ENCODE measurements around the gene CLEC10A.

The CLEC10A gene

DNA sequence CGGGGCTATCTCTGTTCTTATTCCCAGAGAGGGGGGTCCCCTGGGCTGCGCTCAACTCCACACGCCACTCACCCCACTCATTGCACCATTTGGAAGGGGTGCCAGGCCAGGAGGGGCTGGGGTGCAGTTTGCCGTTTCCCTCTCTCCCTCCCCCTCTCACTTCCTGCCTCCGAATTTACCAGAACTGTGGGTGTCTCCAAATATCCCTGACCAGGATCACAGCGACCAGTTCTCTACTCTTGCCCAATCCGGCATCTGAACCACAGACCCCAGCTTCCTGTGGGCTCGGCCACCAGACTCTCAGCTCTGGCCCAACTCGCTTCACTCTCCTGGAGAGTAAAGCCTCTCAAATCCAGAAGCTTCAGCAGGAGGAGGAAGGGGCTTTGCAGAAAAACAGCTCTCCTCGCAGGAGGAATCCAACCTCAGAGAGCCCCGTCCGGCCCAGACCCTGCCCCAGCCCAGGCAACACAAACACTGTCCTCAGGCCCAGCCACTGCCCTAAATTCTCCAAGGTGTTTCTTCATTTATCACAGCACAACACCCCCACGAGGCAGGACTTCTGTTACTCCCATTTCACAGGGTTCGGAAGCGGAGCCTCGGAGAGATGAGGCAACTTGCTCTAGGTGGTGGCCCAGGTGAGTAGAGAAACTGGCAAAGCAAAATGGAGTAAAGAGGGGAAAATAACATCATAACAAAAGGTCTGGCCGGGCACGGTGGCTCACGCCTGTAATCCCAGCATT is 35.0 kb upstream of the CLEC10A start:
- H3K4me1 ChIP-seq (ENCODE audit: control insufficient read depth in 1 of 2, insufficient read depth in 2 of 2, low read length in 2 of 2), result peaks cover 0 to 4% of the 10 kb centered on the region in 2 donors
- H3K4me3 ChIP-seq (ENCODE audit: low read depth in 1 of 2, low read length in 2 of 2), result no peak overlapping the region
- H3K36me3 ChIP-seq (ENCODE audit: control insufficient read depth in 1 of 2, insufficient read depth in 2 of 2, low read length in 2 of 2), result no peaks in the 10 kb centered on the region
- H3K27me3 ChIP-seq (ENCODE audit: low read depth, low read length), result no peaks in the 10 kb centered on the region
- H3K27ac ChIP-seq (ENCODE audit: low read length), result no peak overlapping the region
- peaks cover 0 to 6% of the 10 kb centered on the region in 2 donors for H3K9me3 ChIP-seq (ENCODE audit: control insufficient read depth in 1 of 2, low read length in 2 of 2)

DNA sequence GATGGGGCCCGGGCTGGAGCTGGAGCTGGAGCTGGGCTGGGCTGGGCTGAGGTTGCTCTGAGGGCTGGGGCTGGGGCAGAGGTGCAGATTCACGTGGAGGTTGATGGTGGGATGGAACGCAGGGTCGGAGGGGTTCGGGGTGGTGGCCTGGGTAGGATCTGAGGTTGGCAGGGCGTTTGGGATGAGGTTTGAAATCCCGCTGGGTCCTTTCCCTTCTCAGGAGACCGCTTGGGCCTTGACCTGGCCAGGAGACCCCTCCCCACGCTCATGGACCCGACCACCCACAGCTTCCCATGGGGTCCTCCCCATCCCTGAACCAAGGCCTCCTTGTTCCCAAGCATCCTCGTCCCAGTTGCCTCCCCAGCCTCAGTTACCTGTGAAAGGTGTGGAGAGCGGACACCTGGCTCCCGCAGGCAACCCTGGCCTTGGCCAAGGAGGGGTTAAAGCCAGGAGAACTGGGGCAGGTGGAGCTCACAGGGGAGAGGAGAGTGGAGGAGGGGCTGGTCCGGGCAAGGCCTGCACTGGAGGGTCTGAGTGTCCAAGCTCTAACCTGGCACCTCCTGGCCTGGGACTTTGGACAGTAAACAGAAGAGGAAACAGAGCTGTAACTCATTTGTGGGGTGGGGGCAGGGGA is 34.3 kb upstream of the CLEC10A start, which contains the start of gene ASGR2:
ASGR2 (minus strand) TSS at position 582 of the 634 bp plus-strand sequence. CDS start 582 bp downstream, outside the sequence.
- H3K36me3 ChIP-seq (ENCODE audit: control insufficient read depth in 1 of 2, insufficient read depth in 2 of 2, low read length in 2 of 2), result no peaks in the 10 kb centered on the region
- peaks cover 0 to 6% of the 10 kb centered on the region in 2 donors for H3K9me3 ChIP-seq (ENCODE audit: control insufficient read depth in 1 of 2, low read length in 2 of 2)
- no peaks in the 10 kb centered on the region for H3K27me3 ChIP-seq (ENCODE audit: low read depth, low read length)
- H3K4me1 ChIP-seq (ENCODE audit: control insufficient read depth in 1 of 2, insufficient read depth in 2 of 2, low read length in 2 of 2), result peaks cover 0 to 4% of the 10 kb centered on the region in 2 donors
- H3K4me3 ChIP-seq (ENCODE audit: low read depth in 1 of 2, low read length in 2 of 2), result no peak within 1 kb of the TSS
- H3K27ac ChIP-seq (ENCODE audit: low read length), result no peak within 1 kb of the TSS

DNA sequence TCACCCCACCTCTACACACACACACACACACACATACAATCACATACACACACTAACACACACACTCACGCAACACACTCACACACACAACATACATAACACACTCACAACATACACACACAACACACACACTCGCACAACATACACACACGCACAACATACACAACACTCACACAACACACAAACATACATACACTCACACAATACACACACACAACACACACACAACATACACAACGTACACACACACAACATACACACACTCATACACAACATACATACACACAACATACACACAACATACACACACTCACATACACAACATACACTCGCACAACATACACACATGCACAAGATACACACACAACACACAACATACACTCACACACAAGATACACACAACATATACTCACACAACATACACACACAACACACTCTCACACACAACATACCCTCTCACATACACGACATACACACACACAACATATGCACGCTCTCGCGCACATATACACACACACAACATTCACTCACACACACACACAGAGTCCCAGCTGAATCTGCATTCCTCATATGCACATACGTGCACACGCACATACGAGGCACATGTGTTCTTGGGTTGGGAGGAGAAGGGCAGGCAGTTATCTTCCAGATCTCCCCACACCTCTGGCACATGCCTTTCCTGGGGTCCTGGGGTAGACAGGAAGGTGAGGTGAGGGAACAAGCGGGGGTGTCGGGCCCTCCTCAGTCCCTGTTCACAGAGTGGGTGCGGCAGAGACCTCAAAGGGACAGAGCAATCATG is 33.4 kb upstream of the CLEC10A start:
- no peak overlapping the region for H3K27ac ChIP-seq (ENCODE audit: low read length)
- H3K36me3 ChIP-seq (ENCODE audit: control insufficient read depth in 1 of 2, insufficient read depth in 2 of 2, low read length in 2 of 2), result no peaks in the 10 kb centered on the region
- H3K4me3 ChIP-seq (ENCODE audit: low read depth in 1 of 2, low read length in 2 of 2), result no peak overlapping the region
- H3K9me3 ChIP-seq (ENCODE audit: control insufficient read depth in 1 of 2, low read length in 2 of 2), result peaks cover 0 to 6% of the 10 kb centered on the region in 2 donors
- no peaks in the 10 kb centered on the region for H3K27me3 ChIP-seq (ENCODE audit: low read depth, low read length)
- H3K4me1 ChIP-seq (ENCODE audit: control insufficient read depth in 1 of 2, insufficient read depth in 2 of 2, low read length in 2 of 2), result peaks cover 0 to 4% of the 10 kb centered on the region in 2 donors

DNA sequence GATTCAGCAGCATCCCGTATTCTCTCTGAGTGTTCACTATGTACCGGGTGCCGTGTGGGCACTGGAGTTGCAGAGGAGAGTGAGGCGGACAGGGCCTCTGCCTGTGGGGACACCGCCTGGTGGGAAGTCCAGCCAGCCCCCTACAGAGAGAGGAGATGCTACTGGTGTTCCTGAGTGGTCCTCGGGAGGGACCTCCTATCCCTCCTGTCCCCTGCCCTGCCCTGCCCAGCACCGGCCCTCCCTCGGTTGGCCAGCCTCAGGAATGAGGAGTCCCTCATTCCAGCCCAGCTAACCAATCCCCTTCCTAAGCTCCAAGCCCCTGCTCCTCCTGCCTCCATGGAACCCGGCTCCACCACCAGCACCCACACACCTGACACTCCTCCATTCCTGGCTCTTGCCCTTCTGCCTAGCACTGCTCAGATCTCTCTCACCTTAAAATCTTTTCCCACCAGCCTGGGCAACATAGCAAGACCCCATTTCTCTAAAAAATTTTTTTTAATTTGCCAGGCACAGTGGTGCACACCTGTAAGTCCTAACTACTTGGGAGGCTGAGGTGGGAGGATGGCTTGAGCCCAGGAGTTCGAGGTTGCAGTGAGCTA is 32.6 kb upstream of the CLEC10A start:
- no peak overlapping the region for H3K27ac ChIP-seq (ENCODE audit: low read length)
- peaks cover 0 to 4% of the 10 kb centered on the region in 2 donors for H3K4me1 ChIP-seq (ENCODE audit: control insufficient read depth in 1 of 2, insufficient read depth in 2 of 2, low read length in 2 of 2)
- H3K36me3 ChIP-seq (ENCODE audit: control insufficient read depth in 1 of 2, insufficient read depth in 2 of 2, low read length in 2 of 2), result no peaks in the 10 kb centered on the region
- no peaks in the 10 kb centered on the region for H3K27me3 ChIP-seq (ENCODE audit: low read depth, low read length)
- no peak overlapping the region for H3K4me3 ChIP-seq (ENCODE audit: low read depth in 1 of 2, low read length in 2 of 2)
- H3K9me3 ChIP-seq (ENCODE audit: control insufficient read depth in 1 of 2, low read length in 2 of 2), result peaks cover 0 to 6% of the 10 kb centered on the region in 2 donors

DNA sequence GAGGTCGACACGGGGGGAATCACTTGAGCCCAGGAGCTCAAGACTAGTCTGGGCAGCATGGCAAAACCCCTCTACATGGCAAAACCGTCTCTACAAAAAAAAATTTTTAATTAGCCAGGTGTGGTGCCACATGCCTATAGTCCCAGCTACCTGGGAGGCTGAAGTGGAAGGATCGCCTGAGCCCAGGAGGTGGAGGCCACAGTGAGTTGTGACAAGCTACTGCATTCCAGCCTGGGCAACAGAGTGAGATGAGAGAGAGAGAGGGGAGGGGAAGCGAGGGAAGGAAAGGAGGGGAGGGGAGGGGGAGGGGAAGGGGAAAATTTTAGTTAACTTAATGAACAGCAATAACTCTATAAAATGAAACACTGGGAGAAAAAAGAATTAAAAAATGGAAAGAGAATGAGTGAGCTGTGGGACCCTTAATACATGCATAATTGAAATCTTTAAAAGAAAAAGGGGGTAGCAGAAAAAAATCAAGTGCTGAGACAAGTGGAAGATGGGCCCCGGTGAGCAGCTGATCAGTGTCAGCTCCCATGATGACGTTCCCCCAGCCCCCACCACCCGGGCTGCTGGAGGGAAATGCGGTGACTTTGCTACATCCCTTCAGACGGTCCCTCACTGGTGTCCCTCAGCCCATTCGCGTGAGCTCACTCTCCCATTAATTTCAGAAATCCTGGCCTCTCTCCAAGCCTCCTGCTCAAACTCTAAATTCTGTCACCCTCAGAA is 31.9 kb upstream of the CLEC10A start:
- Histone ChIP-seq H3K27me3 (ENCODE audit: low read depth, low read length) (no peaks in the 10 kb centered on the region), H3K4me1 (ENCODE audit: control insufficient read depth in 1 of 2, insufficient read depth in 2 of 2, low read length in 2 of 2) (peaks cover 0 to 4% of the 10 kb centered on the region in 2 donors), H3K36me3 (ENCODE audit: control insufficient read depth in 1 of 2, insufficient read depth in 2 of 2, low read length in 2 of 2) (no peaks in the 10 kb centered on the region), H3K9me3 (ENCODE audit: control insufficient read depth in 1 of 2, low read length in 2 of 2) (no peaks in the 10 kb centered on the region), H3K4me3 (ENCODE audit: low read depth in 1 of 2, low read length in 2 of 2) (no peak overlapping the region), H3K27ac (ENCODE audit: low read length) (no peak overlapping the region)

DNA sequence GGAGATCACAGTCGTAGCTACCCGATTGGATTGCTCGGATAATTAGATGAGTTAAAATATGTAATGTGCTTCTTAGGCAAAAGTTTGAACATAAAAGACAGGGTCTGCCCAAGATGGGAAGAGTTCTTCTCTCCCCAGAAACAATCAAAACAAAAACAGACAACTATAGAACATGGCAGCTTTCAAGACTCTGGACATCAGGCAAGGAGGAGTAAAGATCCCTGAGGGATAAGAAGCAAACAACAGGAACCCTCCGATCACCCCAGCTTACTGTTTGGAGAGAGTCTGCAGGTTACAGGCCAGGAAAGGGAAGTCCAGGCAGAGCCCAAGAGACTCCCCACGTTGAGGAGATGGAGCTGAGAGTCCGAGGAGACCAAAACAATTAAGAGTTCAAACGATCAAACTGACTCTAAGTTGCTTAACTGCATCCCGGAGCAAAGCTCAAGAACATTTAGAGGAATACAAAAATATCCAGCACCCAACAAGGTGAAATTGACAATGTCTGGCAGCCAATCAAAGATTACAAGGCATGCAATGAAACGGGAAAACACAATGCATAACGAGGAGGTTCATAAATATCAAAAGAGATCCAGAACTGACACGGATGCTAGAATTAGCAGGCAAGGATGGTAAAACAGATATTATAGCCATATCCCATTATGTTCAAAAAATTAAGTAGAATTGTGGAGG is 30.7 kb upstream of the CLEC10A start:
- H3K4me1 ChIP-seq (ENCODE audit: control insufficient read depth in 1 of 2, insufficient read depth in 2 of 2, low read length in 2 of 2), result peaks cover 0 to 4% of the 10 kb centered on the region in 2 donors
- H3K27ac ChIP-seq (ENCODE audit: low read length), result no peak overlapping the region
- no peaks in the 10 kb centered on the region for H3K36me3 ChIP-seq (ENCODE audit: control insufficient read depth in 1 of 2, insufficient read depth in 2 of 2, low read length in 2 of 2)
- H3K4me3 ChIP-seq (ENCODE audit: low read depth in 1 of 2, low read length in 2 of 2), result no peak overlapping the region
- H3K27me3 ChIP-seq (ENCODE audit: low read depth, low read length), result no peaks in the 10 kb centered on the region
- no peaks in the 10 kb centered on the region for H3K9me3 ChIP-seq (ENCODE audit: control insufficient read depth in 1 of 2, low read length in 2 of 2)

DNA sequence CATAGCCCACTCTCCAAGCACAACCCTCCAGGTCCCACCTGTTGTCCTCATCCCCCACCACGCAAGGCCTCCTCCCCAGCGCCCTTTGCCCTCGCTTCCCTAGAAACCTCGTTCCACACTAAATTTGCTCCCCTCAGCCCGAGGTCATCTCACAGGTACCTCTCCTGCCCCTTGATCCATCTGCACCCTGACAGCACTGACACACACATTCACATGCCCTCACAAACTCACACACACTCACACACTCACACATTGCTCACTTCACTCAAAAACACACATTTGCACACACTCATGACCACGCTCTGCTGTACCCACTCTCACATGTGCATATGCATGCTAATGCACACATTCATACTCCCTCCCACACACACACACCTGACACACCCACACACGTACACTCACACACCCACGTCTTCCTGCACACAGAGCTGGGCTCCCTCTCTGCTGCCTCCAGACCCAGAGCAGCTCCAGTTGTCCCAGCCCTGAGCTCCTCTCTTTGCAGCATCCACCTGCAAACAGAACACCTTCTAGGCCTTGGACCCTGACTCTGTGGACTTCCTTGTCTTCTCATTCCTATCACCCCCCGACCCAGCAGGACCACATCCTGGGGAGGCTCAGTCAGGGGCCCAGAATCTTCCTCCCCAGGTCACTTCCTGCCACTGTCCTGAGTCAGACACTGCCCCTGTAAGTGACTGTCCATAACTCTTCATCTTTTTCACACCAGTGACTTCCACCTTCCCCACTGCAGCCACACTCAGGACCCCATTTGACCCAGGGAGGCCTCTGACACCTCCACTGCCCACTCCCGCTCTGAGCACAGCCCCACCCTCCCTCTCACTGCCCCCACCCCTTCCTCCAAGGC is 29.6 kb upstream of the CLEC10A start:
- Histone ChIP-seq H3K27me3 (ENCODE audit: low read depth, low read length) (no peaks in the 10 kb centered on the region), H3K9me3 (ENCODE audit: control insufficient read depth in 1 of 2, low read length in 2 of 2) (no peaks in the 10 kb centered on the region), H3K36me3 (ENCODE audit: control insufficient read depth in 1 of 2, insufficient read depth in 2 of 2, low read length in 2 of 2) (no peaks in the 10 kb centered on the region), H3K4me3 (ENCODE audit: low read depth in 1 of 2, low read length in 2 of 2) (no peak overlapping the region), H3K27ac (ENCODE audit: low read length) (no peak overlapping the region), H3K4me1 (ENCODE audit: control insufficient read depth in 1 of 2, insufficient read depth in 2 of 2, low read length in 2 of 2) (peaks cover 0 to 4% of the 10 kb centered on the region in 2 donors)

DNA sequence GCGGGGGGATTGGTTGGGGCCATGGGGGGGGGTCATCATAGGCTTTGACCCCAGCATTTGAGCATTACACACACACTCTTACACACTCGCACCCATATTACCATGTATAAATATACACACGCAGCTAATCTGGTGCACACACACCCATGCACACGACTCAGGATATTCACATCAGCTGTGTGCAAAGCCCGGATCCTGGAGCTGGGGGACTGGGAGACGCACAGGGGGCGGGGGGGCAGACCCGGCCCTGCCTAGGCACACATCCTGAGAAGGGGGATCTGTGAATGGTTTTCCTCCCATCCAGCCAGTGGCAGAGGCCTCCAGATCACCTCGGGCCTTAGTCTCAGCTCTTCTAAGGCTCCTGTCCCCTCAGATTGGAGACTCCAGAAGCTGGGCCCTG is 28.9 kb upstream of the CLEC10A start:
- Histone ChIP-seq H3K4me3 (ENCODE audit: low read depth in 1 of 2, low read length in 2 of 2) (no peak overlapping the region), H3K36me3 (ENCODE audit: control insufficient read depth in 1 of 2, insufficient read depth in 2 of 2, low read length in 2 of 2) (no peaks in the 10 kb centered on the region), H3K27ac (ENCODE audit: low read length) (no peak overlapping the region), H3K9me3 (ENCODE audit: control insufficient read depth in 1 of 2, low read length in 2 of 2) (no peaks in the 10 kb centered on the region), H3K4me1 (ENCODE audit: control insufficient read depth in 1 of 2, insufficient read depth in 2 of 2, low read length in 2 of 2) (peaks cover 0 to 4% of the 10 kb centered on the region in 2 donors), H3K27me3 (ENCODE audit: low read depth, low read length) (no peaks in the 10 kb centered on the region)

DNA sequence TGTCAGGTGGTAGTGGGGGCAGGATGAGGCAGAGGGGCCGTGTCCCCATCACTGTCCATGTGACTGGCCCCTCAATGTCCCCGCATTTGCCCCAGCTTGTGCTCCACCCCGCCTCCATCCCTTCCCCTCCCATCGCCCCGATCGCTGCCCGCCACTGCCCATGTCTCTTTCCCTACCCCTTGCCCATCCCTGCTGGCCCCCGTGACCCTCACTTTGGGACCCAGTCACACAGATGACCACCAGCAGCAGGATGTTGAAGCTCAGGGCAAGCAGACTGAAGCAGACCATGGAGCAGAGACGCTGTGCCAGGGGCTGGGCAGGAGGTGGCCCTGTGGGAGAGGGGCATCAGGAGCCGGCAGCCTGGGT is 28.5 kb upstream of the CLEC10A start:
- Histone ChIP-seq H3K4me3 (ENCODE audit: low read depth in 1 of 2, low read length in 2 of 2) (no peak overlapping the region), H3K9me3 (ENCODE audit: control insufficient read depth in 1 of 2, low read length in 2 of 2) (no peaks in the 10 kb centered on the region), H3K4me1 (ENCODE audit: control insufficient read depth in 1 of 2, insufficient read depth in 2 of 2, low read length in 2 of 2) (peaks cover 0 to 4% of the 10 kb centered on the region in 2 donors), H3K27me3 (ENCODE audit: low read depth, low read length) (no peaks in the 10 kb centered on the region), H3K27ac (ENCODE audit: low read length) (no peak overlapping the region), H3K36me3 (ENCODE audit: control insufficient read depth in 1 of 2, insufficient read depth in 2 of 2, low read length in 2 of 2) (no peaks in the 10 kb centered on the region)

Measured in muscle layer of duodenum (tissue), 2 donors.